ENCODE measurements around the gene SUPT5H.
"Not testable (repeated sequence)": the region's sequence is repeated elsewhere in the genome, so short reads cannot be mapped to it uniquely, and the experiment has no call there.

SUPT5H gene

GRCh38 chr19:39446365-39447084 lies 1.1 kb downstream of the SUPT5H start:
- no peak for DNase-seq (ENCODE audit: low spot score)
- no peak for TF ChIP-seq CTCF (IDR thresholded peaks at IDR 0.05; ENCODE audit: extremely low read depth, insufficient read depth, missing control alignments)
- in situ Hi-C loops (cut with MboI; ENCODE audit: low pct_unique_long_range_greater_than_20kb, low sequenced_read_pairs, unreplicated experiment) = no loop called here

- DNase-seq (ENCODE audit: low spot score) = no peak
- TF ChIP-seq CTCF (IDR thresholded peaks at IDR 0.05; ENCODE audit: extremely low read depth, insufficient read depth, missing control alignments) = no peak
- in situ Hi-C loops (cut with MboI; ENCODE audit: low pct_unique_long_range_greater_than_20kb, low sequenced_read_pairs, unreplicated experiment) = no loop called here
Measured at GRCh38 chr19:39448271-39448670, 2.9 kb downstream of the SUPT5H start.

GRCh38 chr19:39449116-39449797 lies 3.9 kb downstream of the SUPT5H start:
- no peak for TF ChIP-seq CTCF (IDR thresholded peaks at IDR 0.05; ENCODE audit: extremely low read depth, insufficient read depth, missing control alignments)
- in situ Hi-C loops (cut with MboI; ENCODE audit: low pct_unique_long_range_greater_than_20kb, low sequenced_read_pairs, unreplicated experiment) = no loop called here
- no peak for DNase-seq (ENCODE audit: low spot score)

- DNase-seq (ENCODE audit: low spot score); in situ Hi-C loops (cut with MboI; ENCODE audit: low pct_unique_long_range_greater_than_20kb, low sequenced_read_pairs, unreplicated experiment): not testable (repeated sequence)
Measured at GRCh38 chr19:39451257-39451656, 5.9 kb downstream of the SUPT5H start.

GRCh38 chr19:39463403-39463802 lies 18.0 kb downstream of the SUPT5H start:
- in situ Hi-C loops (cut with MboI; ENCODE audit: low pct_unique_long_range_greater_than_20kb, low sequenced_read_pairs, unreplicated experiment) = no loop called here
- no peak for TF ChIP-seq CTCF (IDR thresholded peaks at IDR 0.05; ENCODE audit: extremely low read depth, insufficient read depth, missing control alignments)
- DNase-seq (ENCODE audit: low spot score) = no peak

- no peak for TF ChIP-seq CTCF (IDR thresholded peaks at IDR 0.05; ENCODE audit: extremely low read depth, insufficient read depth, missing control alignments)
- in situ Hi-C loops (cut with MboI; ENCODE audit: low pct_unique_long_range_greater_than_20kb, low sequenced_read_pairs, unreplicated experiment) = no loop called here
- DNase-seq (ENCODE audit: low spot score) = no peak
Measured at GRCh38 chr19:39465956-39466747, 20.8 kb downstream of the SUPT5H start.

GRCh38 chr19:39467941-39468340 lies 22.6 kb downstream of the SUPT5H start:
- in situ Hi-C loops (cut with MboI; ENCODE audit: low pct_unique_long_range_greater_than_20kb, low sequenced_read_pairs, unreplicated experiment) = no loop called here
- TF ChIP-seq CTCF (IDR thresholded peaks at IDR 0.05; ENCODE audit: extremely low read depth, insufficient read depth, missing control alignments) = no peak

More at GRCh38 chr19:39467941-39468340, 22.6 kb downstream of the SUPT5H start:
- no peak for DNase-seq (ENCODE audit: low spot score)
